NCI-H748 (cell line): ENCODE results near the gene SNCB.

ENCODE experiments used
- DNase-seq: peaks from one replicate; lab custom pipeline; 2025; ENCODE audit not compliant: unreplicated experiment; lab: John Stamatoyannopoulos, UW

Gene SNCB

DNA sequence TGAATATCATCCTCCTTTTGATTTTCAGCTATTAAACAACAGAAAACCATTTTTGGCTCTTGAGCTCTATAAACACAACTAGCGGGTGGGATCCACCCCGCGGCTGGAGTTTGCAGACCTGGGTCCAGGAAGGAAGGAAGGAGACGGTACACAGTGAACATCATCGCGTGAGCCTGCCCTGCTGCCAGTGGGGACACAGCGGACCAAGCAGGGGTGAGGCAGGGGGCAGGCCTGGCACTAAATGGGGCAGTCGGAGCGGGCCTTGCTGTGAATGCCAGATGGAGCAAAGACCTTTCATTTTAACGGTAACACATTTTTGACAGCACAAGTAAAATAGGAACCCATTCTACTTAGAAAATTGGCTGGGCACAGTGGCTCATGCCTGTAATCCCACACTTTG is 31.3 kb upstream of the SNCB start:
- DNase-seq: peak; percentile 24

- DNase-seq: peak; percentile 75
Observed at GRCh38 chr5:176660860-176661641, 30.7 kb upstream of the SNCB start.

DNA sequence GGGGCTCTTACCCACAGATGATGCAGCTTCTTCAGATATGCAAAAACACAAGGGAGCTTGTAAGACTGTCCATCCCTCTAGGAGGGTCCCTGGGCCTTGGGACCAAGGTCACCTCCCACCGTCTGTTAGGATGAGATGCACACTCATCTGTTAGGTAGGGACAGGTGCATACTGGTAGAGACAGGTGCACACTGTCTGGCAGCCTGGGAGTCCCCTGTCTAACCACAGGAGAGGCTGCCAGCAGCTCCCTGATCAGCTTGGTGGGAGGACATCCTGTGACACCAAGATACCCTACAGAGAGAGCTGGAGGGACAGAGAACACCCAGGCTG is 30.2 kb upstream of the SNCB start:
- DNase-seq: no peak

GRCh38 chr5:176659860-176660461 is 29.6 kb upstream of the SNCB start:
- no peak for DNase-seq

- no peak for DNase-seq
Observed at GRCh38 chr5:176659512-176659839, 29.1 kb upstream of the SNCB start.

DNA sequence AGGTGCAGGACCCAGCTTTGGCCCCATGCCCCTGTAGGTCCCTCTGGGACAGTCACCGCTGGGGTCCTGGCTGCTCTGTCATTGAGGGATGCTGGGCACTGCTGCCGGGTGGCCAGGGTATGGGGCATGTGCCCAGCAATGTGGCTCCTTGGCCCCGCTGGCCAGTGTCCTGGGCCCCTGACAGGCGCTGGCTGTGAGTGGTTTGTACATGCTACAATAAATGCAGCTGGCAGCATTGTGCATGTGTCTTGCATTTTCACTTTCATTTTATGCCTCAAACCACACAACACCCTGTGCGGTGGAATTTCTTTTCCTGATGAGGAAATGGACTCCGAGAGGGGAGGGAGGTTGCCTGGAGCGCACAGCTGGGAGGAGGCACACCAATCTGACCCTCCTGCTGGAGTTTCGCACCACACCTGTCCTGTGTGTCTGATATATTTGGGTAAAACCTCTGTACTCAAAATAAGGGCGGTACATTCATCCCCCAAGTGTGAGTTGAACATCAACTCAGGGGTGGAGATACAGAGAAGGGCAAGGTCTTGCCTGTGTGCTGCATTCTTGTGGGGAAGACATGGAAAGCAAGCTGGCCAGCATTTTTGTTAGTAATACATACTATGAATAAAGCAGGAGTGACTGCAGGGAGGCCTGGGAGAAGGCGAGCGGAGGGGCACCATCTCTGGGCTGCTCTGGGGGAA is 28.6 kb upstream of the SNCB start:
- DNase-seq: no peak

DNA sequence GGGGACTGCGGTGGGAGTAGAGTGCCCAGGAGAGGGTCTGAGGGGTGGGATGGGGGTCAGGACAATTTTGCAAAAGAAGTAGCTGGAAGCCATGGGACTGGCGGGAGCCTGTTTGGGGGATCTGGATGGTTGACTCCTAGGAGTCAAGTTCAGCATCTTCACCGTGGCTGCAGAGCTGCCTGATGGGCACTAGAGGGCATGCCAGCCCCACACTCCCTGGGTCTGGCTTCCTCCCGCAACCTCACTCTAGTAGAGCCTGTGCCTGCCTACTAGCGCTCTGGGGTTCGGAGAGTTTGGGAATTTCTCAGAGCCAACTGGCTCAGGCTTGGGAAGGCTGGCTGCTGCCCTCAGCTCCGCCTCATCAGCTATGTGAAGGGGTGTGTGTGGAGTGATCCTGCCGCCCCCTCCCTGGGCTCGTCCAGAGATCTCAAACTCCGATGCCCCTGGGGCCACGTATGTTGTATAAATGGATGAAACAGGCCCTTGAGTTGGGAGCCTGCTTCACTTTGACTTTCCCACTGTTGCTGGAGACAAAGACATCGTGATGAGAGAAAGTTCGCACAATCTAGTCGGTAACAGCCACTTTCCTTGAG is 27.8 kb upstream of the SNCB start:
- DNase-seq: peak; percentile 59

GRCh38 chr5:176656467-176656990 is 26.2 kb upstream of the SNCB start:
- DNase-seq: no peak

GRCh38 chr5:176654856-176655255 is 24.5 kb upstream of the SNCB start:
- no peak for DNase-seq

DNA sequence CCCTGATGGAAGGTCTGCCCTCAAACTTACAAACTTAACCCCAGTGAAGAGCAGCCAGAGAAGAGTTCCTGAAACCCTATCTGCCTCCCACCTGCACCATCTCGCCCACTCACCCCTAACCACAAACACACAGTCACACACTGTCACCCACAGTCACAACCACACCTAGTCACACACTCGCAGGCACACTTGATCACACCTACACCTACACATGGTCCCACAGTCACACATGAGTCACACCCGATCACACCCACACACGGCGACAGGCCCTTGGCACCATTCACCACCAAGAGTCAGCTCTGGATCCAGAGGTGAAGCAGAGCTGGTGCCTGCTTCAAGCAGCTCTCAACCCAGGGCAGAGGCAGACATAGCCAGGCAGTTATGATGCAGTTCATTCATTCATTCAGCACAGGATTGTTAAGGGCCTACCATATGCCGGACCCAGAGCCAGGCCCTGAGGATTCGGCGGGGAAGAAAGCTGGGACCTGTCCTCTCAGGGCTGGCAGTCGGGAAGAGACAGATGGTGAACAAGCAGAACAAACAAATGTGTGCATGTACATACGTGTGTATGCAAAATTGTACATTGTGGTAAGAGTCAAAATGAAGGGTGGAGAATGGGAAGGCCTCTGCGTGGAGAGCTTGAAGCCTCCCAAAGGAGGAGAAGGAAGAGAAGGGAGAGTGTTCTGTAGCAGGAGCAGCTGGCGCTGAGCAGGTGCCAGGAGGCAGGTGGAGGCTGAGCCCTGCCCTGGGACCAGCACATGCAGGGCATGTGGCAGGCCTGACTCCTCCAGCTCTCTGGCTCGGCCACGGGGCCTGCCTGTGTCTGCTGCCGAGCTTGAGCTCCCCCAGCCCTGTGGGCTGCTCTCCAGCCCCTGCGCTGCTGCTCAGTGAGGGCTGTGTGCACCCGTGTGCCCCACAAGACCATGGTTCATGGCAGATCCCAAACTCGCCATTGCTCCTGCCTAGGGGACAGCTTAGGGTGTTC is 23.4 kb upstream of the SNCB start:
- DNase-seq: no peak

GRCh38 chr5:176652136-176652535 is 21.8 kb upstream of the SNCB start:
- no peak for DNase-seq

- no peak for DNase-seq
Observed at GRCh38 chr5:176651472-176651980, 21.2 kb upstream of the SNCB start.

DNA sequence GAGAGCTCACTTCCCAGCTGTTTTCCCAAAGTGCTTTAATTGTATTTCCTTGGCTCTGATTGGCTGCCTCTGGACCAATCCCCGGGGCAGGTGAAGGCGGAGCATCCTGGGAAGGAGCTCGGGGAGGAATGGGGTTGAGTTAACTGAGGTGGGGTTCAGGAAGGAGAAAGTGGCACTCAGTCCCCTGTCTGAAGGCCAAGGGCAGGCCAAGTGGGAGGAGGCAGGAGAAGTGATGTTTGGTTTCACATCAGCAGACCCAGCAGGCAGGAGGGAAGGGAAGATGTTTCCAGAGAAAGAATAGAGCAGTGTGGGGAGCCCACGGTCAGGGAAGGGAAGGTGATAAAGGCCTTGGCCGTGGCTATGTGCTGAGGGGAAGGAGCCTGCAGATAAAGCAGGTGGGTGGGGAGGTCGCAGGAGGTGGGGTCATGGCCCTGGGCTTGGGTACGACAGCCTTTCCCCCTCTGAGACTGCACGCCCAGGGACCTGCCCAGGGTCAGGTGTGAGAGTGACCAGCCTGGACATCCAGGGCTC is 20.1 kb upstream of the SNCB start:
- peak; percentile 14 for DNase-seq

GRCh38 chr5:176648474-176649194 is 18.3 kb upstream of the SNCB start:
- no peak for DNase-seq

DNA sequence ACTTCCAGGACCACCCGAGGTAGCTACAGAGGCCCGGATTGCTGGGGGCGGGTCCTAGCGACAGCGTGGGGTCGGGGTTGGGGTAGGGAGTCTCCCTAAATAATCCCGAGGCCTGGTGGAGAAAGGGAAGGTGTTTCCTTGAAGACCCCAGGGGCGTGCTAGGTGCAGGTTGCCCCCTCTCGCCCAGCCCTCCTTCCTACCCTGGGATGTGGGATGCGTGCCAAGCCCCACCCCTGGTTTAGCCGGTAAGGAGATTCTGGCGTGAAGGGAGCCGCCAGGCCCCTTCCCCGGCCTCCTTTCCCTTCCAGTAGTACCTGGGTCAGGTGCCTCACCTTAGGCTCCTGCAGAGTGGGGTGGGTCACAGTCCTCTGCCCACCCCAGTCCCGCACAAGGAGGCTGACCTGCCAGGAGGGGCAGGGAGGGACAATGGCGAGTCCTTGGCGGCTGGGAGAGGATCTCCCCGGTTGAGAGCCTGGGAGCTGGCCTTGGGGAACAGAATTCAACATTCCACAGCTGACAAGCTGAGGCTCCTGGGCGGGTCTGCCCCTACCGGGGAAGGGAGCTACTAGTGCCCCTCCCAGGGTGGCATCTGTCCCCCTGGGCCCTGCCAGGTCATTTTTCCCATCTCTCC is 17.6 kb upstream of the SNCB start:
- DNase-seq: peak; percentile 73

GRCh38 chr5:176647030-176647842 is 16.9 kb upstream of the SNCB start, which contains the start of gene TSPAN17:
TSPAN17 (plus strand) TSS chr5:176647484; CDS start chr5:176647616, 132 bp downstream.
- DNase-seq: peak; percentile 98

GRCh38 chr5:176646707-176647029 is 16.3 kb upstream of the SNCB start:
- DNase-seq: no peak

GRCh38 chr5:176646049-176646706 is 15.8 kb upstream of the SNCB start:
- no peak for DNase-seq
